ENCODE data around the gene IL17RD. TPM values are rescaled to one million over a fixed set of nuclear protein-coding genes. Genes with fewer than 3 reads are reported as not detected.
A peak's percentile ranks its signal among the peaks of the same experiment; 100 is the strongest.

IL17RD gene
- total and polyA plus RNA-seq, 2 of the 13 experiments (the other 11 are each of a cell fraction or from before 2014, with no cell fraction given): 0.28 to 0.31 TPM

DNA sequence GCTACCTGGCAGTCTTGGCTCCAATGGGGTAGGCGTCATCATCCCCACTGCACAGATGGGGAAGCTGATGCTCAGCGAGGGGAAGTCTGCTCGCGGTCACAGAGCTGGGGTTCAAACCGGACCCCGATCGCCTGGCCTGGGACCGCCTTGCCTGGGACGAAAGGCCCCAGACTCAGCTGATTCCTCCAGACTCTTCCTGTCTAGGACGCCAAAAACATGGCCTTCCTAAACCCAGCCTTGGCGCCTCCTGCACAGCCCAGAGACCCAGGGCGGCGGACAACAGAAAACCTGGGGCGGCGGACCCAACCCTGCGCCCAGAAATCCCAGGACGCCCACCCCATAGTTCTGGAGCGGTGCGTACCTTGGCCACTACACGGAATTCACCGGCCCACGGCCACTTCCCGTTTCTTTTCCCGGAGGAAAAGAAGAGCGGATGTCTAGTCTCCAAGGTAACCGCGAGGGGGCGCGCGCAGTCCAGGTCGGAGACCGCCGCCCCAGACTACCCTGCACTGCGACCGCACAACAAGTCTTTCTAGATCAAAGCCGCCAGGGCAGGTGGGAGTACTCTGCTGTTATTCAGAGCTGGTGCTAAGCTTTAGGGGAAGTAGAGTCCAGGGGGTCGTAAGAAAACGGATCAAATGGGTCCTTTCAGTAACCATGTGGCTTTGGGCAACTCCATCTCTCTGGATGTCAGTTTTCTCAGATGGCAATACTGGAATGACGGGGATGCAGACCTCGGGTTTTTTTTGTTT lies 4.9 kb upstream of the IL17RD start (continued):
- TF ChIP-seq, protein P1, sequence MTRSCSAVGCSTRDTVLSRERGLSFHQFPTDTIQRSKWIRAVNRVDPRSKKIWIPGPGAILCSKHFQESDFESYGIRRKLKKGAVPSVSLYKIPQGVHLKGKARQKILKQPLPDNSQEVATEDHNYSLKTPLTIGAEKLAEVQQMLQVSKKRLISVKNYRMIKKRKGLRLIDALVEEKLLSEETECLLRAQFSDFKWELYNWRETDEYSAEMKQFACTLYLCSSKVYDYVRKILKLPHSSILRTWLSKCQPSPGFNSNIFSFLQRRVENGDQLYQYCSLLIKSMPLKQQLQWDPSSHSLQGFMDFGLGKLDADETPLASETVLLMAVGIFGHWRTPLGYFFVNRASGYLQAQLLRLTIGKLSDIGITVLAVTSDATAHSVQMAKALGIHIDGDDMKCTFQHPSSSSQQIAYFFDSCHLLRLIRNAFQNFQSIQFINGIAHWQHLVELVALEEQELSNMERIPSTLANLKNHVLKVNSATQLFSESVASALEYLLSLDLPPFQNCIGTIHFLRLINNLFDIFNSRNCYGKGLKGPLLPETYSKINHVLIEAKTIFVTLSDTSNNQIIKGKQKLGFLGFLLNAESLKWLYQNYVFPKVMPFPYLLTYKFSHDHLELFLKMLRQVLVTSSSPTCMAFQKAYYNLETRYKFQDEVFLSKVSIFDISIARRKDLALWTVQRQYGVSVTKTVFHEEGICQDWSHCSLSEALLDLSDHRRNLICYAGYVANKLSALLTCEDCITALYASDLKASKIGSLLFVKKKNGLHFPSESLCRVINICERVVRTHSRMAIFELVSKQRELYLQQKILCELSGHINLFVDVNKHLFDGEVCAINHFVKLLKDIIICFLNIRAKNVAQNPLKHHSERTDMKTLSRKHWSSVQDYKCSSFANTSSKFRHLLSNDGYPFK (CRISPR knock-in tag; IDR thresholded peaks at IDR 0.05; ENCODE audit: borderline replicate concordance): peak; percentile 28; the same call in 1 of the 2 replicates
- TF ChIP-seq ZNF282 (IDR thresholded peaks at IDR 0.05; ENCODE audit: partially characterized antibody) (no peak), MYNN (CRISPR knock-in tag; IDR thresholded peaks at IDR 0.05; ENCODE audit: low read depth) (no peak), ZNF432 (CRISPR knock-in tag; IDR thresholded peaks at IDR 0.05; ENCODE audit: borderline replicate concordance) (0 out of 2 replicates have a peak, but pooled peaks have one; percentile 68), PHF21A (CRISPR knock-in tag; IDR thresholded peaks at IDR 0.05) (peak; percentile 70; the same call in 1 of the 2 replicates), FOSL2 (CRISPR knock-in tag; IDR thresholded peaks at IDR 0.05) (no peak), GATAD2A (CRISPR knock-in tag; IDR thresholded peaks at IDR 0.05) (peak; percentile 57), ERF (CRISPR knock-in tag; IDR thresholded peaks at IDR 0.05) (peak; percentile 52; the same call in 1 of the 2 replicates), GATA4 (IDR thresholded peaks at IDR 0.05; ENCODE audit: borderline replicate concordance, low read depth) (no peak), ZNF274 (CRISPR knock-in tag; IDR thresholded peaks at IDR 0.05) (0 out of 2 replicates have a peak, but pooled peaks have one; percentile 23), CBX2 (IDR thresholded peaks at IDR 0.05; ENCODE audit: low read depth, low read length) (no peak), CBX2 (CRISPR knock-in tag; IDR thresholded peaks at IDR 0.05; ENCODE audit: low read depth) (no peak), PHF20 (CRISPR knock-in tag; IDR thresholded peaks at IDR 0.05) (peak; percentile 69), ZNF605 (CRISPR knock-in tag; IDR thresholded peaks at IDR 0.05) (0 out of 2 replicates have a peak, but pooled peaks have one; percentile 28), POGZ (CRISPR knock-in tag; IDR thresholded peaks at IDR 0.05) (peak; percentile 33; the same call in 1 of the 2 replicates), MXI1 (IDR thresholded peaks at IDR 0.05; ENCODE audit: borderline replicate concordance, low read depth, low read length) (peak; percentile 14; the same call in 1 of the 3 replicates), STAG1 (CRISPR knock-in tag; IDR thresholded peaks at IDR 0.05) (peak; percentile 91), ZNF121 (CRISPR knock-in tag; IDR thresholded peaks at IDR 0.05) (no peak)
- TF ChIP-seq, protein P2, sequence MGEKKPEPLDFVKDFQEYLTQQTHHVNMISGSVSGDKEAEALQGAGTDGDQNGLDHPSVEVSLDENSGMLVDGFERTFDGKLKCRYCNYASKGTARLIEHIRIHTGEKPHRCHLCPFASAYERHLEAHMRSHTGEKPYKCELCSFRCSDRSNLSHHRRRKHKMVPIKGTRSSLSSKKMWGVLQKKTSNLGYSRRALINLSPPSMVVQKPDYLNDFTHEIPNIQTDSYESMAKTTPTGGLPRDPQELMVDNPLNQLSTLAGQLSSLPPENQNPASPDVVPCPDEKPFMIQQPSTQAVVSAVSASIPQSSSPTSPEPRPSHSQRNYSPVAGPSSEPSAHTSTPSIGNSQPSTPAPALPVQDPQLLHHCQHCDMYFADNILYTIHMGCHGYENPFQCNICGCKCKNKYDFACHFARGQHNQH (CRISPR knock-in tag; IDR thresholded peaks at IDR 0.05): peak; percentile 21; the same call in 1 of the 2 replicates
- TF ChIP-seq, protein P3, sequence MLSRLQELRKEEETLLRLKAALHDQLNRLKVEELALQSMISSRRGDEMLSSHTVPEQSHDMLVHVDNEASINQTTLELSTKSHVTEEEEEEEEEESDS (CRISPR knock-in tag; IDR thresholded peaks at IDR 0.05; ENCODE audit: borderline replicate concordance): no peak
- TF ChIP-seq, protein P4, sequence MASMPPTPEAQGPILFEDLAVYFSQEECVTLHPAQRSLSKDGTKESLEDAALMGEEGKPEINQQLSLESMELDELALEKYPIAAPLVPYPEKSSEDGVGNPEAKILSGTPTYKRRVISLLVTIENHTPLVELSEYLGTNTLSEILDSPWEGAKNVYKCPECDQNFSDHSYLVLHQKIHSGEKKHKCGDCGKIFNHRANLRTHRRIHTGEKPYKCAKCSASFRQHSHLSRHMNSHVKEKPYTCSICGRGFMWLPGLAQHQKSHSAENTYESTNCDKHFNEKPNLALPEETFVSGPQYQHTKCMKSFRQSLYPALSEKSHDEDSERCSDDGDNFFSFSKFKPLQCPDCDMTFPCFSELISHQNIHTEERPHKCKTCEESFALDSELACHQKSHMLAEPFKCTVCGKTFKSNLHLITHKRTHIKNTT (CRISPR knock-in tag; IDR thresholded peaks at IDR 0.05): no peak
- TF ChIP-seq, protein P5, sequence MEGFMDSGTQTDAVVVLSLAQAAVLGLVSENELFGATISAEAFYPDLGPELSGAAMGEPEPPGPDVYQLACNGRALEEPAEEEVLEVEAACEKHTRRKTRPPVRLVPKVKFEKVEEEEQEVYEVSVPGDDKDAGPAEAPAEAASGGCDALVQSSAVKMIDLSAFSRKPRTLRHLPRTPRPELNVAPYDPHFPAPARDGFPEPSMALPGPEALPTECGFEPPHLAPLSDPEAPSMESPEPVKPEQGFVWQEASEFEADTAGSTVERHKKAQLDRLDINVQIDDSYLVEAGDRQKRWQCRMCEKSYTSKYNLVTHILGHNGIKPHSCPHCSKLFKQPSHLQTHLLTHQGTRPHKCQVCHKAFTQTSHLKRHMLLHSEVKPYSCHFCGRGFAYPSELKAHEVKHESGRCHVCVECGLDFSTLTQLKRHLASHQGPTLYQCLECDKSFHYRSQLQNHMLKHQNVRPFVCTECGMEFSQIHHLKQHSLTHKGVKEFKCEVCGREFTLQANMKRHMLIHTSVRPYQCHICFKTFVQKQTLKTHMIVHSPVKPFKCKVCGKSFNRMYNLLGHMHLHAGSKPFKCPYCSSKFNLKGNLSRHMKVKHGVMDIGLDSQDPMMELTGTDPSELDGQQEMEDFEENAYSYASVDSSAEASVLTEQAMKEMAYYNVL (CRISPR knock-in tag; IDR thresholded peaks at IDR 0.05; ENCODE audit: borderline replicate concordance): no peak

Data from HepG2 (cell line).